Keratinocyte (primary cell): Measurements from ENCODE around the gene PYY.

Experiments
- CTCF ChIP-seq, 3 experiments: IDR thresholded peaks in 1 of 3; conservative IDR thresholded peaks in 1 of 3; optimal IDR thresholded peaks in 1 of 3; 2 replicates in 2 of 3; 3 replicates in 1 of 3; pipeline versions ENCODE3 to v1.5.1; 2011; ENCODE audit warnings: low read length in 3 of 3, mild to moderate bottlenecking in 3 of 3, moderate library complexity in 2 of 3, control low read depth in 1 of 3, inconsistent platforms in 1 of 3; ENCODE audit not compliant: insufficient read depth in 2 of 3; ENCODE audit errors: extremely low read depth in 1 of 3
- EZH2 ChIP-seq: IDR thresholded peaks from one replicate; pipeline ENCODE4 v1.6.1; 2012; ENCODE audit warnings: inconsistent platforms, mild to moderate bottlenecking, low read length, moderate library complexity

GRCh38 chr17:43995150-43995471, 41.4 kb upstream of the PYY start:
- no peak for TF ChIP-seq CTCF (optimal IDR thresholded peaks at IDR 0.05 in 1 of 3, IDR thresholded peaks at IDR 0.05 in 1 of 3, conservative IDR thresholded peaks at IDR 0.05 in 1 of 3; ENCODE audit: extremely low read depth in 1 of 3, insufficient read depth in 2 of 3, low read length in 3 of 3)
- TF ChIP-seq EZH2, result no peak
